Loucy (cell line): Measurements from ENCODE around the gene MINAR2.

Source experiments
- H2AFZ ChIP-seq: fragments of 200-600 bp; sonication (generic); 2 replicates; pipeline ENCODE4 v1.6.0; 2016; ENCODE audit warnings: antibody characterized with exemption, mild to moderate bottlenecking, low read length, moderate library complexity
- H3F3A ChIP-seq: fragments of 200-600 bp; 2 replicates; pipeline ENCODE4 v1.6.0; 2016; ENCODE audit warnings: antibody characterized with exemption, low read depth, mild to moderate bottlenecking
- H3K27me3 ChIP-seq: fragments of 200-600 bp; sonication (generic); 2 replicates; pipeline ENCODE4 v1.6.1; 2014; ENCODE audit warnings: low read length, mild to moderate bottlenecking; ENCODE audit not compliant: insufficient read depth, poor library complexity, severe bottlenecking
- H3K36me3 ChIP-seq: fragments of 200-600 bp; sonication (generic); 2 replicates; pipeline ENCODE4 v1.6.1; 2016; ENCODE audit warnings: low read length; ENCODE audit not compliant: insufficient read depth
- H3K4me1 ChIP-seq: fragments of 200-600 bp; sonication (generic); 2 replicates; pipeline ENCODE4 v1.5.1; 2014; ENCODE audit warnings: low read length, mild to moderate bottlenecking; ENCODE audit not compliant: insufficient read depth, poor library complexity, severe bottlenecking
- H3K4me2 ChIP-seq: fragments of 200-600 bp; sonication (generic); 2 replicates; pipeline ENCODE4 v1.6.0; 2014; ENCODE audit warnings: antibody characterized with exemption, low read length, low read depth, mild to moderate bottlenecking; ENCODE audit not compliant: poor library complexity, severe bottlenecking
- H3K4me3 ChIP-seq: fragments of 200-600 bp; sonication (generic); 2 replicates; pipeline ENCODE4 v1.5.1; 2014; ENCODE audit warnings: low read length, mild to moderate bottlenecking, mixed read lengths; ENCODE audit not compliant: poor library complexity, severe bottlenecking
- H3K79me2 ChIP-seq: fragments of 200-600 bp; sonication (generic); 2 replicates; pipeline ENCODE4 v1.6.1; 2014; ENCODE audit warnings: low read length; ENCODE audit not compliant: insufficient read depth
- H3K9ac ChIP-seq: fragments of 200-600 bp; sonication (generic); 2 replicates; pipeline ENCODE4 v1.6.0; 2014; ENCODE audit warnings: mild to moderate bottlenecking, low read depth, low read length, moderate library complexity; ENCODE audit not compliant: poor library complexity, severe bottlenecking
- H3K9me2 ChIP-seq: fragments of 200-600 bp; sonication (generic); replicated peaks from 2 replicates; pipeline ENCODE4 v1.6.1; 2016; ENCODE audit warnings: low read depth, low read length, mixed read lengths
- H3K9me3 ChIP-seq: fragments of 200-600 bp; sonication (generic); 2 replicates; pipeline ENCODE4 v1.6.1; 2014; ENCODE audit warnings: mild to moderate bottlenecking, antibody characterized with exemption, low read length, low read depth; ENCODE audit not compliant: insufficient read depth
- H4K20me1 ChIP-seq: fragments of 200-600 bp; sonication (generic); 2 replicates; pipeline ENCODE4 v1.6.0; 2014; ENCODE audit warnings: antibody characterized with exemption, low read length, mild to moderate bottlenecking; ENCODE audit not compliant: insufficient read depth, poor library complexity, severe bottlenecking
- CTCF ChIP-seq: fragments of 200-600 bp; sonication (generic); conservative IDR thresholded peaks from 2 replicates; pipeline ENCODE4 v1.5.1; 2014; ENCODE audit warnings: mild to moderate bottlenecking, antibody characterized with exemption, low read length
- EZH2phosphoT487 ChIP-seq: fragments of 200-600 bp; IDR thresholded peaks from 2 replicates; pipeline ENCODE4 v1.6.1; 2018; ENCODE audit warnings: antibody characterized with exemption, mild to moderate bottlenecking, moderate library complexity, borderline replicate concordance

MINAR2 gene

GRCh38 chr5:129748913-129749880 lies 1.3 kb downstream of the MINAR2 start:
- no peak for TF ChIP-seq EZH2phosphoT487
- TF ChIP-seq CTCF, result no peak
- no peak overlapping the region for H3K4me3 ChIP-seq
- peaks cover 6% of the 10 kb centered on the region for H3K4me1 ChIP-seq
- H3K36me3 ChIP-seq, result no peaks in the 10 kb centered on the region
- no peaks in the 10 kb centered on the region for H3K27me3 ChIP-seq
- no peaks in the 10 kb centered on the region for H3K79me2 ChIP-seq
- H3F3A ChIP-seq, result no peaks in the 10 kb centered on the region
- no peak overlapping the region for H2AFZ ChIP-seq
- H4K20me1 ChIP-seq, result no peaks in the 10 kb centered on the region
- no peak overlapping the region for H3K4me2 ChIP-seq
- no peak overlapping the region for H3K9ac ChIP-seq
- no peaks in the 10 kb centered on the region for H3K9me3 ChIP-seq
- H3K9me2 ChIP-seq, result no peaks in the 10 kb centered on the region

DNA sequence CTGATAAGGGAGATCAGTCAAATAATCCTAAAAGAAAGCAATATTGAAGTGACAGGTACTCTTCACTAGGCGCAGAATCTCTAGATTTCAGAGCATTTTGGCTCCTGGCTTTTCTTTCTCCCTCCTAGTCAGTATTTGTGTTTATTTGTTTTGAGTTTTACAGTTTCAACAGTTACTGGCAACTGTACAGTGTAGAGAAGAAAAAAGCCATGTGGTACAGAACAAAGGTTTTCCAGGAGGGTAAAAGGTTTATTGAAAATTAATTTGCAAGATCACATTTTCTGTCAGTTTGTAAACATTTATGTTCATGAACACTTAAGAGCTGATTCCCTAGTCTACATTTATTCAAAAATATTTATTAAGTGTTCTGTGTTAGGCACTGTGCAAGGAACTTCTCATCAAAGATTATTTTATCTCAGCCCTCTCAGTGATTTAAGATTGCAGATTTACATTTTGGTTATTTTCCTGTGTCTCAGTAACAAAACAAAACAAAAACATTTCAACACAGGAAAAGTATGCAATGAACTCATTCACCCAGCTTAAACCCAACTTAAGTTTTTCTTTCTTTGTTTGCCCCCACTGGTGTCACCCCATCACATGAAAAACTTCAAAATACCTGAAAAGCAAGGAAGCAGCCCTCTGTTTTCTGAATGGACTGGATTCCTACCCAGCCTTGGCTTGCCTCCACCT lies 12.9 kb downstream of the MINAR2 start:
- no peak for TF ChIP-seq CTCF
- TF ChIP-seq EZH2phosphoT487, result no peak
- Histone ChIP-seq H4K20me1 (no peaks in the 10 kb centered on the region), H3K79me2 (no peaks in the 10 kb centered on the region), H3F3A (no peaks in the 10 kb centered on the region), H3K4me2 (no peak overlapping the region), H3K4me1 (no peaks in the 10 kb centered on the region), H3K9me3 (no peaks in the 10 kb centered on the region), H2AFZ (no peak overlapping the region), H3K36me3 (no peaks in the 10 kb centered on the region), H3K27me3 (no peaks in the 10 kb centered on the region), H3K9me2 (no peaks in the 10 kb centered on the region), H3K9ac (no peak overlapping the region), H3K4me3 (no peak overlapping the region)

DNA sequence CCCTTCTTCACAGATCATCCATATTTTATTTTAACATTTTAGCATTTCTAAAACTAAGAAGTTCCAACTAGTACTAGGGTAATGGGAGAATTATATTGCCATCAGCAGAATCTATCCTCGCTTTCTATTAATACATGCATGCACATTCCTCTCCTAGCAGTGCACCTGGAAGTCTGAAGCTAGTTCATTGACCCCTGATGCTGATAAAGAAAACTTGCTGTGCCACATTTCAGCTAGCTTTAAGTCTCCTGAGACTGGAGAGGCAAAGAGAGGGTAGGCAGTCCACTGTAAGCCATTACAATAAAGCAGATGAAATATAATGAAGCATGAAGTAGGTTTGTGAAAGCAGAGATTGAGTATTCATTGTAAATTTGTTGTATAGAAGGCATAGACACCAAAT lies 15.8 kb downstream of the MINAR2 start:
- Histone ChIP-seq H3K4me3 (no peak overlapping the region), H3K4me1 (no peaks in the 10 kb centered on the region), H3K4me2 (no peak overlapping the region), H3K36me3 (no peaks in the 10 kb centered on the region), H3K27me3 (no peaks in the 10 kb centered on the region), H4K20me1 (no peaks in the 10 kb centered on the region), H3F3A (no peaks in the 10 kb centered on the region), H3K79me2 (no peaks in the 10 kb centered on the region), H3K9me2 (no peaks in the 10 kb centered on the region), H3K9me3 (no peaks in the 10 kb centered on the region), H2AFZ (no peak overlapping the region), H3K9ac (no peak overlapping the region)
- TF ChIP-seq CTCF, result no peak
- TF ChIP-seq EZH2phosphoT487, result no peak
